ENCODE results near the gene PROC. TPM values are rescaled to one million over a fixed set of nuclear protein-coding genes. Genes with fewer than 3 reads are reported as not detected.

PROC gene
- total and polyA plus RNA-seq, 9 of the 15 experiments (the other 6 are each of a cell fraction or from before 2014, with no cell fraction given), result not detected

GRCh38 chr2:127471286-127471988, 53.2 kb downstream of the PROC start:
- in situ Hi-C loops (cut with MboI) (no loop called here), intact Hi-C loops (cut with micrococcal nuclease) (no loop called here)
- ChIA-PET POLR2A (interaction anchor here (0.6 to 1.7 kb wide), 4 partner anchors 10 to 305 kb away, joined by 3 to 4 read pairs (median 3); partner anchors contain the start of gene IWS1), CTCF (ENCODE audit: low intra/inter-chr PET ratio) (interaction anchor here (0.6 kb wide), 1 partner anchor 14 kb away, joined by 3 read pairs; no protein-coding TSS in a partner anchor)
- no peak overlapping the region for H3K4me3 ChIP-seq
- no peak overlapping the region for H2AFZ ChIP-seq (ENCODE audit: low read depth, low read length)
- BruUV-seq (replicated peaks), result no TSS peak
- no peaks in the 10 kb centered on the region for H4K20me1 ChIP-seq (replicated peaks; ENCODE audit: control insufficient read depth, insufficient read depth, low read length)
- H3K4me2 ChIP-seq (ENCODE audit: insufficient read depth, low read length), result no peak overlapping the region
- FAIRE-seq (no peak), DNase-seq (ENCODE audit: extremely low read depth in 1 of 4, low spot score in 3 of 4) (no peak), ATAC-seq (no peak)
- no peaks in the 10 kb centered on the region for H3K9me3 ChIP-seq (replicated peaks; ENCODE audit: control insufficient read depth, insufficient read depth, low read depth, low read length)
- H3K27ac ChIP-seq (ENCODE audit: extremely low read depth, low read depth, low read length), result no peak overlapping the region
- no peaks in the 10 kb centered on the region for H3K9me1 ChIP-seq (ENCODE audit: control insufficient read depth, insufficient read depth, low read length)
- H3K27me3 ChIP-seq (ENCODE audit: control insufficient read depth in 2 of 2, insufficient read depth in 2 of 2, low read length in 2 of 2), result no peaks in the 10 kb centered on the region
- 0 out of 3 replicates have a peak, but pooled peaks cover 5% of the 10 kb centered on the region for H3K36me3 ChIP-seq (ENCODE audit: control insufficient read depth, insufficient read depth, low read length)
- WGBS (ENCODE audit: insufficient coverage, low coverage, missing lambda C conversion rate), result 21% methylated on average over 4 of the region's 4 CpGs
- H3K9ac ChIP-seq (ENCODE audit: insufficient read depth in 1 of 2, low read depth in 2 of 2, low read length in 2 of 2), result no peak overlapping the region
- no peaks in the 10 kb centered on the region for H3K4me1 ChIP-seq (replicated peaks in 1 of 2; ENCODE audit: control insufficient read depth in 2 of 2, insufficient read depth in 2 of 2, low read length in 2 of 2)
- H3K79me2 ChIP-seq (ENCODE audit: control insufficient read depth, insufficient read depth, low read length), result no peaks in the 10 kb centered on the region
- TF ChIP-seq TBL1XR1 (IDR thresholded peaks at IDR 0.05; ENCODE audit: low read length in 2 of 2) (no peak), ZFP30 (CRISPR knock-in tag; IDR thresholded peaks at IDR 0.05; ENCODE audit: borderline replicate concordance) (no peak), MNT (conservative IDR thresholded peaks at IDR 0.05) (no peak), FOXJ3 (CRISPR knock-in tag; IDR thresholded peaks at IDR 0.05) (no peak), RUNX1 (IDR thresholded peaks at IDR 0.05; ENCODE audit: low read depth) (no peak), ZNF695 (CRISPR knock-in tag; IDR thresholded peaks at IDR 0.05) (no peak), PHF8 (IDR thresholded peaks at IDR 0.05; ENCODE audit: borderline replicate concordance, low read length) (no peak), PTTG1 (tag; IDR thresholded peaks at IDR 0.05; ENCODE audit: low read depth) (no peak), ZNF449 (CRISPR knock-in tag; IDR thresholded peaks at IDR 0.05) (no peak), MBD1 (CRISPR knock-in tag; IDR thresholded peaks at IDR 0.05) (no peak), ZNF217 (CRISPR knock-in tag; IDR thresholded peaks at IDR 0.05) (no peak), MCM7 (IDR thresholded peaks at IDR 0.05) (no peak), SAFB2 (IDR thresholded peaks at IDR 0.05; ENCODE audit: borderline replicate concordance, low read depth, low read length, severe bottlenecking) (no peak), HLTF (IDR thresholded peaks at IDR 0.05) (no peak), ZC3H11A (IDR thresholded peaks at IDR 0.05; ENCODE audit: low read depth, low read length) (no peak), CBFA2T3 (IDR thresholded peaks at IDR 0.05) (no peak), SRSF1 (IDR thresholded peaks at IDR 0.05; ENCODE audit: low read depth, low read length) (no peak)
